H1 (cell line): ENCODE measurements around the gene RNU2-1. TPM values are rescaled to one million over a fixed set of nuclear protein-coding genes. Genes with fewer than 3 reads are reported as not detected.
"Not testable (repeated sequence)": the region's sequence is repeated elsewhere in the genome, so short reads cannot be mapped to it uniquely, and the experiment has no call there.

Experiments used
- CTCF ChIA-PET: fragments of 300-600 bp; sonication (Branson Sonifier 250); formaldehyde crosslinking; loops from one replicate; lab custom pipeline; 2021; ENCODE audit not compliant: partially characterized antibody; lab: Charles Lee
- POLR2A ChIA-PET: fragments of 300-600 bp; sonication (Branson Sonifier 250); formaldehyde crosslinking; loops from one replicate; lab custom pipeline; 2021; ENCODE audit warnings: inconsistent platforms; ENCODE audit not compliant: partially characterized antibody; lab: Charles Lee
- DNase-seq, 2 experiments: peaks; one replicate each; pipeline versions ENCODE4 v3.0.0 to v3.0.0-alpha.2; 2010 to 2022; ENCODE audit warnings: low spot score in 2 of 2, low read depth in 1 of 2, mixed read lengths in 1 of 2
- FAIRE-seq: peaks from 2 replicates; lab custom pipeline; 2011; peaks lifted over from hg19 to GRCh38; lab: Jason Lieb, UNC
- H2AFZ ChIP-seq: 2 replicates; pipeline ENCODE4 v1.8.1; 2012; ENCODE audit warnings: low read length, inconsistent platforms
- H2AK5ac ChIP-seq: 2 replicates; pipeline ENCODE4 v1.6.1; 2013; ENCODE audit warnings: low read depth, low read length
- H2BK120ac ChIP-seq: replicated peaks from 2 replicates; pipeline ENCODE3; 2013; ENCODE audit warnings: low read depth, low read length, inconsistent platforms
- H2BK12ac ChIP-seq: 2 replicates; pipeline ENCODE4 v1.6.1; 2013; ENCODE audit warnings: low read depth, low read length
- H2BK15ac ChIP-seq: 2 replicates; pipeline ENCODE4 v1.6.1; 2013; ENCODE audit warnings: low read length
- H2BK20ac ChIP-seq: 2 replicates; pipeline ENCODE4 v1.6.1; 2013; ENCODE audit warnings: low read length
- H2BK5ac ChIP-seq: 2 replicates; pipeline ENCODE4 v1.6.1; 2013; ENCODE audit warnings: low read depth, low read length
- H3K14ac ChIP-seq: 2 replicates; pipeline ENCODE4 v1.6.1; 2013; ENCODE audit warnings: inconsistent platforms; ENCODE audit not compliant: insufficient read length
- H3K18ac ChIP-seq: 2 replicates; pipeline ENCODE4 v1.6.1; 2013; ENCODE audit warnings: low read length; ENCODE audit errors: extremely low read depth
- H3K23ac ChIP-seq: 2 replicates; pipeline ENCODE4 v1.6.1; 2013; ENCODE audit warnings: inconsistent platforms; ENCODE audit not compliant: insufficient read length
- H3K23me2 ChIP-seq: 2 replicates; pipeline ENCODE4 v1.6.1; 2013; ENCODE audit warnings: low read depth, low read length
- H3K27ac ChIP-seq: 2 replicates; pipeline ENCODE4 v1.6.1; 2011; ENCODE audit warnings: low read depth, low read length, inconsistent platforms
- H3K27me3 ChIP-seq, 4 experiments: replicated peaks in 1 of 4; 1 replicate in 1 of 4; 2 replicates in 3 of 4; pipeline versions ENCODE4 v1.6.1 to v1.8.1; 2011 to 2013; ENCODE audit warnings: low read length in 3 of 4, mild to moderate bottlenecking in 3 of 4, inconsistent platforms in 2 of 4, mixed read lengths in 2 of 4, moderate library complexity in 1 of 4; ENCODE audit not compliant: control insufficient read depth in 3 of 4, insufficient read depth in 3 of 4; ENCODE audit errors: extremely low read depth in 1 of 4
- H3K36me3 ChIP-seq, 4 experiments: 2 replicates each; pipeline versions ENCODE4 v1.6.1 to v1.8.1; 2011 to 2013; ENCODE audit warnings: mild to moderate bottlenecking in 4 of 4, low read length in 3 of 4, moderate library complexity in 2 of 4, control low read depth in 1 of 4, inconsistent platforms in 1 of 4; ENCODE audit not compliant: insufficient read depth in 4 of 4, control insufficient read depth in 2 of 4
- H3K4ac ChIP-seq: replicated peaks from 2 replicates; pipeline ENCODE3; 2013; ENCODE audit warnings: low read length, low read depth, mixed read lengths, inconsistent platforms; ENCODE audit not compliant: insufficient read length
- H3K4me1 ChIP-seq, 4 experiments: replicated peaks in 1 of 4; 1 replicate in 1 of 4; 2 replicates in 3 of 4; pipeline versions ENCODE4 v1.6.1 to v1.8.1; 2011 to 2013; ENCODE audit warnings: low read length in 3 of 4, inconsistent platforms in 2 of 4, mixed read lengths in 1 of 4; ENCODE audit not compliant: insufficient read depth in 4 of 4, control insufficient read depth in 3 of 4
- H3K4me2 ChIP-seq, 2 experiments: 2 replicates each; pipeline versions ENCODE4 v1.6.1 to v1.8.1; 2011 to 2013; ENCODE audit warnings: low read depth in 2 of 2, low read length in 2 of 2, control low read depth in 1 of 2, inconsistent platforms in 1 of 2, mild to moderate bottlenecking in 1 of 2; ENCODE audit not compliant: insufficient read depth in 1 of 2
- H3K4me3 ChIP-seq, 4 experiments: fragments of 200-600, 300-600 bp in 1 of 4; sonication (generic), shearing (Covaris generic), sonication (Bioruptor Twin) in 1 of 4; 2 replicates each; pipeline versions ENCODE4 v1.5.1 to v1.8.1; 2011 to 2016; ENCODE audit warnings: low read length in 4 of 4, low read depth in 3 of 4, control low read depth in 2 of 4, inconsistent platforms in 2 of 4, mild to moderate bottlenecking in 2 of 4, mixed read lengths in 1 of 4, moderate library complexity in 1 of 4; ENCODE audit not compliant: insufficient read depth in 2 of 4; ENCODE audit errors: extremely low read depth in 1 of 4
- H3K56ac ChIP-seq: replicated peaks from 2 replicates; pipeline ENCODE3; 2013; ENCODE audit warnings: low read depth, mild to moderate bottlenecking, mixed read lengths, low read length, inconsistent platforms; ENCODE audit not compliant: insufficient read length
- H3K79me1 ChIP-seq: 2 replicates; pipeline ENCODE4 v1.6.1; 2013; ENCODE audit warnings: low read depth, low read length, control low read depth
- H3K79me2 ChIP-seq, 2 experiments: 2 replicates each; pipeline versions ENCODE4 v1.6.1 to v1.8.1; 2012 to 2013; ENCODE audit warnings: low read length in 2 of 2, mild to moderate bottlenecking in 2 of 2, inconsistent platforms in 1 of 2; ENCODE audit not compliant: insufficient read depth in 2 of 2, control insufficient read depth in 1 of 2
- H3K9ac ChIP-seq, 4 experiments: replicated peaks in 1 of 4; 1 replicate in 1 of 4; 2 replicates in 3 of 4; pipeline versions ENCODE4 v1.6.1 to v1.8.1; 2011 to 2013; ENCODE audit warnings: low read depth in 3 of 4, low read length in 3 of 4, control low read depth in 2 of 4, mild to moderate bottlenecking in 2 of 4, moderate library complexity in 2 of 4, inconsistent platforms in 1 of 4; ENCODE audit errors: extremely low read depth in 1 of 4
- H3K9me3 ChIP-seq, 2 experiments: 2 replicates each; pipeline versions ENCODE4 v1.6.1 to v1.8.1; 2012 to 2013; ENCODE audit warnings: mild to moderate bottlenecking in 2 of 2, moderate library complexity in 2 of 2, control low read depth in 1 of 2, inconsistent platforms in 1 of 2, low read depth in 1 of 2, low read length in 1 of 2, mixed read lengths in 1 of 2; ENCODE audit not compliant: insufficient read depth in 2 of 2
- H4K20me1 ChIP-seq, 2 experiments: replicated peaks in 1 of 2; 2 replicates each; pipeline versions ENCODE3 to v1.8.1; 2011 to 2013; ENCODE audit warnings: inconsistent platforms in 2 of 2, low read length in 2 of 2, mild to moderate bottlenecking in 1 of 2; ENCODE audit not compliant: insufficient read depth in 2 of 2, control insufficient read depth in 1 of 2
- H4K5ac ChIP-seq: 2 replicates; pipeline ENCODE4 v1.6.1; 2013; ENCODE audit warnings: low read length, low read depth, mixed read lengths, inconsistent platforms; ENCODE audit not compliant: insufficient read length
- H4K8ac ChIP-seq: 2 replicates; pipeline ENCODE4 v1.8.0; 2013; ENCODE audit warnings: mild to moderate bottlenecking, moderate library complexity, low read length, inconsistent platforms; ENCODE audit not compliant: insufficient read depth; ENCODE audit errors: extremely low read depth
- H4K91ac ChIP-seq: replicated peaks from 2 replicates; pipeline ENCODE3; 2013; ENCODE audit warnings: low read length, mixed read lengths, inconsistent platforms; ENCODE audit not compliant: insufficient read length
- WGBS, 2 experiments: shearing (Covaris generic) in 1 of 2; methylation state at CpG; one replicate each; pipeline versions ENCODE4 v1.1.6 to v1.1.7; 2013 to 2015; ENCODE audit warnings: low lambda C conversion rate in 2 of 2, mixed read lengths in 2 of 2, inconsistent platforms in 1 of 2, low coverage in 1 of 2, missing lambda C conversion rate in 1 of 2; ENCODE audit not compliant: insufficient replicate concordance in 2 of 2, insufficient coverage in 1 of 2, insufficient read length in 1 of 2; ENCODE audit errors: extremely low coverage in 1 of 2, missing lambda C conversion rate in 1 of 2; 5-methylcytosine and 5-hydroxymethylcytosine counted together
- polyA plus RNA-seq, 7 experiments: library from polyadenylated mRNA; depleted of rRNA in 3 of 7; stranded (reverse) in 5 of 7; unstranded in 2 of 7; fragments of >200 nt in 5 of 7; fragments of 200-250 nt in 2 of 7; gene quantifications; 1 replicate in 5 of 7; 2 replicates in 1 of 7; 4 replicates in 1 of 7; pipeline versions ENCODE4 v1.2.1 to v1.2.3, GENCODE V29; 2011 to 2013; ENCODE audit warnings: missing spikeins in 2 of 7, mixed read lengths in 2 of 7
- total RNA-seq: library from RNA; stranded (reverse); fragmentation: NEBNext Ultra II Directional; extraction: Animal tissue kit (Norgen Biotek cat#: 25700); gene quantifications from 2 replicates; pipeline ENCODE4 v1.2.1, GENCODE V29; 2021

The RNU2-1 gene
- total and polyA plus RNA-seq, 2 of the 8 experiments (the other 6 are each of a cell fraction or from before 2014, with no cell fraction given): 2,508 TPM; not detected in 1

GRCh38 chr17:43272483-43272882 lies 38.7 kb upstream of the RNU2-1 start:
- H3K9ac ChIP-seq, H2AK5ac ChIP-seq, H2BK5ac ChIP-seq, H3K79me2 ChIP-seq, H3K23me2 ChIP-seq, H2BK20ac ChIP-seq, H4K20me1 ChIP-seq, H2BK12ac ChIP-seq, H3K4me3 ChIP-seq, H3K14ac ChIP-seq, H3K27ac ChIP-seq, H3K23ac ChIP-seq, H3K56ac ChIP-seq, H3K36me3 ChIP-seq, H3K4me2 ChIP-seq, DNase-seq, H4K8ac ChIP-seq, POLR2A ChIA-PET, H2BK120ac ChIP-seq, H2AFZ ChIP-seq, H3K79me1 ChIP-seq, H3K4me1 ChIP-seq, H4K91ac ChIP-seq, H3K4ac ChIP-seq, CTCF ChIA-PET, H3K18ac ChIP-seq, H4K5ac ChIP-seq, H2BK15ac ChIP-seq, FAIRE-seq, H3K9me3 ChIP-seq, H3K27me3 ChIP-seq: not testable (repeated sequence)
- WGBS, 2 experiments: no CpG with 5 or more reads among the region's 12 CpGs
